Esophagus squamous epithelium (tissue), 5 donors: Measurements from ENCODE around the gene CYB5R2. TPM values are rescaled to one million over a fixed set of nuclear protein-coding genes. Genes with fewer than 3 reads are reported as not detected.

Experiments used
- DNase-seq: peaks from one replicate; lab custom pipeline; 2025; lab: John Stamatoyannopoulos, UW
- H3K27ac ChIP-seq, 4 donors: fragments of 200-600 bp; sonication (generic); one replicate each; pipeline ENCODE4 v1.5.1; 2016 to 2019; ENCODE audit warnings: mild to moderate bottlenecking in 1 of 4
- H3K27me3 ChIP-seq, 4 donors: fragments of 200-600 bp; sonication (generic); 1 replicate in 3 of 4; 2 replicates in 1 of 4; pipeline versions ENCODE4 v1.5.1 to v1.6.0; 2017 to 2021; ENCODE audit warnings: antibody characterized with exemption in 1 of 4
- H3K36me3 ChIP-seq, 3 donors: fragments of 200-600 bp; sonication (generic); one replicate each; pipeline ENCODE4 v1.5.1; 2016 to 2019
- H3K4me1 ChIP-seq, 3 donors: fragments of 200-600 bp; sonication (generic); one replicate each; pipeline ENCODE4 v1.5.1; 2017 to 2019
- H3K4me3 ChIP-seq, 4 donors: fragments of 200-600 bp; sonication (generic); 1 replicate in 3 of 4; 2 replicates in 1 of 4; pipeline ENCODE4 v1.5.1; 2016 to 2019; ENCODE audit warnings: mild to moderate bottlenecking in 2 of 4, moderate library complexity in 1 of 4
- H3K9me3 ChIP-seq, 3 donors: fragments of 200-600 bp; sonication (generic); one replicate each; pipeline ENCODE4 v1.5.1; 2016 to 2019
- CTCF ChIP-seq, 6 experiments: fragments of 450-650 bp in 4 of 6; fragments of 200-600 bp in 2 of 6; sonication (generic) in 2 of 6; IDR thresholded peaks; one replicate each; pipeline ENCODE4 v1.5.1; 2016 to 2019; ENCODE audit warnings: antibody characterized with exemption in 6 of 6, mild to moderate bottlenecking in 4 of 6, moderate library complexity in 4 of 6
- POLR2A ChIP-seq, 4 donors: fragments of 450-650 bp; IDR thresholded peaks; one replicate each; pipeline ENCODE4 v1.6.1; 2017; ENCODE audit warnings: antibody characterized with exemption in 4 of 4, mild to moderate bottlenecking in 4 of 4, moderate library complexity in 3 of 4
- WGBS, 2 donors: methylation state at CpG; one replicate each; pipeline ENCODE4 v1.1.5; 2018; 5-methylcytosine and 5-hydroxymethylcytosine counted together
- intact Hi-C: fragments of 100-400 bp; cut with DNase I; formaldehyde crosslinking; loops from one replicate; pipeline ENCODE4 v1.15.0; 2022
- total RNA-seq, 4 donors: library from RNA; depleted of rRNA; stranded (reverse); fragments of >200 nt; gene quantifications; one replicate each; pipeline ENCODE4 v1.1.0, GENCODE V29; 2016
- donor health status: DM: yes; HTN: yes; CAD: no.

Gene CYB5R2
- total RNA-seq, 4 donors from 2014 or later = 7.6 to 56.9 (median 18.0) TPM

- DNase-seq = no peak
- Histone ChIP-seq H3K36me3 (peaks cover 11 to 94% (median 13%) of the 10 kb centered on the region in 3 donors), H3K9me3 (no peaks in the 10 kb centered on the region), H3K27me3 (no peaks in the 10 kb centered on the region), H3K27ac (no peak overlapping the region), H3K4me3 (no peak overlapping the region), H3K4me1 (peaks cover 0 to 19% (median 0%) of the 10 kb centered on the region in 3 donors)
- TF ChIP-seq CTCF (IDR thresholded peaks at IDR 0.05) (no peak), POLR2A (IDR thresholded peaks at IDR 0.05) (no peak)
- WGBS, 2 donors = 83 to 91% methylated on average over 2 to 6 of the region's 6 CpGs
- intact Hi-C loops = no loop called here
Observed at GRCh38 chr11:7636350-7636749, 37.0 kb downstream of the CYB5R2 start.

- intact Hi-C loops = no loop called here
- TF ChIP-seq POLR2A (IDR thresholded peaks at IDR 0.05) (no peak), CTCF (IDR thresholded peaks at IDR 0.05) (no peak)
- DNase-seq = no peak
- Histone ChIP-seq H3K4me1 (peaks cover 0 to 19% (median 0%) of the 10 kb centered on the region in 3 donors), H3K9me3 (no peaks in the 10 kb centered on the region), H3K27ac (no peak overlapping the region), H3K4me3 (no peak overlapping the region), H3K36me3 (peaks cover 5 to 94% (median 19%) of the 10 kb centered on the region in 3 donors), H3K27me3 (no peaks in the 10 kb centered on the region)
- 86 to 88% methylated on average over 4 of the region's 4 CpGs for WGBS, 2 donors
Observed at GRCh38 chr11:7635708-7636107, 37.6 kb downstream of the CYB5R2 start.

- intact Hi-C loops = no loop called here
- Histone ChIP-seq H3K4me1 (peaks cover 0 to 19% (median 0%) of the 10 kb centered on the region in 3 donors), H3K27ac (no peak overlapping the region), H3K4me3 (no peak overlapping the region), H3K36me3 (peaks cover 6 to 94% (median 19%) of the 10 kb centered on the region in 3 donors), H3K27me3 (no peaks in the 10 kb centered on the region), H3K9me3 (no peaks in the 10 kb centered on the region)
- no peak for DNase-seq
- no peak for TF ChIP-seq POLR2A (IDR thresholded peaks at IDR 0.05)
- no peak for TF ChIP-seq CTCF (IDR thresholded peaks at IDR 0.05)
- 92 to 94% methylated on average over 2 to 4 of the region's 4 CpGs for WGBS, 2 donors
Observed at GRCh38 chr11:7635137-7635536, 38.2 kb downstream of the CYB5R2 start.

GRCh38 chr11:7632211-7632610, 41.1 kb downstream of the CYB5R2 start:
- Histone ChIP-seq H3K4me3 (no peak overlapping the region), H3K27ac (no peak overlapping the region), H3K36me3 (peaks cover 18 to 100% (median 19%) of the 10 kb centered on the region in 3 donors), H3K9me3 (no peaks in the 10 kb centered on the region), H3K4me1 (peaks cover 0 to 4% (median 0%) of the 10 kb centered on the region in 3 donors), H3K27me3 (no peaks in the 10 kb centered on the region)
- intact Hi-C loops = no loop called here
- no peak for DNase-seq
- TF ChIP-seq POLR2A (IDR thresholded peaks at IDR 0.05) = no peak
- no peak for TF ChIP-seq CTCF (IDR thresholded peaks at IDR 0.05)
- 90 to 94% methylated on average over 2 of the region's 2 CpGs for WGBS, 2 donors

GRCh38 chr11:7630002-7630401, 43.3 kb downstream of the CYB5R2 start:
- WGBS, 2 donors = 80 to 100% methylated on average over 2 of the region's 2 CpGs
- TF ChIP-seq CTCF (IDR thresholded peaks at IDR 0.05) (no peak), POLR2A (IDR thresholded peaks at IDR 0.05) (no peak)
- intact Hi-C loops = no loop called here
- no peaks in the 10 kb centered on the region for H3K9me3 ChIP-seq
- H3K27me3 ChIP-seq = no peaks in the 10 kb centered on the region
- peaks cover 18 to 100% (median 19%) of the 10 kb centered on the region in 3 donors for H3K36me3 ChIP-seq
- H3K4me1 ChIP-seq = peaks cover 0 to 4% (median 0%) of the 10 kb centered on the region in 3 donors
- no peak for DNase-seq
- H3K4me3 ChIP-seq = no peak overlapping the region
- no peak overlapping the region for H3K27ac ChIP-seq
